Stimulated activated CD4-positive, alpha-beta T cell treated with anti-CD3 and anti-CD28 coated beads, Interleukin-1b, Interleukin-23, amount 100 ng/mL, for 24 hours (primary cell): ENCODE results near the gene COL13A1.

Experiments used
- DNase-seq, 4 experiments: peaks; one replicate each; pipeline ENCODE4 v3.0.0-alpha.2; 2020; ENCODE audit warnings: low read depth in 4 of 4, low spot score in 1 of 4

Gene COL13A1

DNA sequence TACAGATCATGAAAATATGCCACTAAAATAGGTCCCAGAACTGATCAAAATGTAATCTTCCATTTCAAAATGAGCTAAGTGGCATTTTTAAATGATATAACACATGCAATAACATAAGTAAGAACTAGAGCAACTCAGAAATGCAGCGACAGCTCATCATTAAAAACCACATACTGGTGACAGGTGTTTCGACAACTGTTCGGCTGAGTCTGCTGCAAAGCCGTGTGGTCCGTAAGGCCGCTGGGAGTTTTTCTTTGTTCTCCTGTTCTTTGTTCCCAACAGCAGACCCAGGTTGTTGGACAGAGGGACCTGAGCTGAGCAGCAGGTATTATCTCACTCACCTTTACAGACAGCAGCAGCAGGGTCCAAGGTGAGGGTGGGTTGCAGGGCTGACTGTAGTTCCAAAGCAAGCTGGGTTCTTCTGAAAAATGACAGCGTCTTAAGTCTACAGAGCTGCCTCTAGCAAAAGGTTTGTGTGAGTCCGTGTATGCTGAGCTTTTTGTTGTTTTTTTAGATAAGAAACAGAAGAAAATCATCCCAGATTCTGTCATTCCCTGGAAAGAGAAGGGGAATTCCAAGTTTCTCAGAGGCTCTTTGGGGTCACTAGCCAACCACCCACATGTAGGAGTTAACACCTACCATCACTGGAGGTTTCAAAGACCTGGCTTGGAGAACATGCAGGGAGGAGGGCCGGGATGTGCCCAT is 205.6 kb downstream of the COL13A1 start:
- DNase-seq: no peak
